ENCODE data around the gene TTC34. TPM values are rescaled to one million over a fixed set of nuclear protein-coding genes. Genes with fewer than 3 reads are reported as not detected.

The TTC34 gene
- polyA plus RNA-seq, 5 donors: 0.65 to 0.85 (median 0.71) TPM

DNA sequence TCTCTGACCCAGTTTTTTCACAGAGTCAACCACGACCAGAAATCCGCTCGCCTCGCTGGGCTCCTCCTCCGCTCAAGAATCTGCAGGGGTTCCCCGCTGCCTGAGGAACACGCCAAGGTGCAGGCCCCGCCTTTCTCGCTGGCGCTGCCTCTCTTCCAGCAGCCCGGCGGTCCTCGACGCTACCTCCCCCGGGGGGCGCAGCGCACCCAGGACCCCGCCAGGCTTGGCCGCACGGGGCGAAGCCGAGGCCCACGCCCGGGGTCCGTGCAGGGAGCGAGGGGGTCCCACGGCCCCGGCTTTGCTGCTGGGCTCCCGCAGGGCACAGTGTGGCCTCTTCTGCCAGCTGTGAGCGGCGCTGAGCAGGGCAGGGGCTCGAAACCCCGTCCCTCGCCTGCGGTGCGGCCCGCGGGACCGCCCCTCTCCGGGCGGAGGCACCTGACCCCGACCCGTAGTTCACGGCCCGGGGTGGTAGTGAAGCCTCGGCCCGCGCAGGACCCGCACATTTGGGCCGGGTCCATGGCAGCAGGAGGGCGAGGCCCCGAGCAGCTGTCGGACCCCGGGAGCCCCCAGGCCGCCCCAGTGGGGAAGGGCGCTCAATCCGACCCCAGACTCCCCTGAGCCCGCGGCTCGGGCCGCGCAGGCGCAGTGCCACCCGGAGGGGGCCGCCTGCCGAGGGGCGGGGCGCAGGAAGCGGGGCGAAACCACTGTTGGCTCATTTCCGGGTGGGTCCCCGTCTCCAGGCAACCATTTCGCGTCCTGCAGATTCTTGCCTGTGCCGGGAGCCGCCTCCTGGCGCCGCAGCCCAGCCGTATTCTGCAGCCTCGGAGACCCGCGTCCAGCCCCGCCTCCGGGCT lies 158.7 kb downstream of the TTC34 start:
- DNase-seq: peak; percentile 94

GRCh38 chr1:2642131-2642559 lies 159.3 kb downstream of the TTC34 start:
- DNase-seq: no peak

DNA sequence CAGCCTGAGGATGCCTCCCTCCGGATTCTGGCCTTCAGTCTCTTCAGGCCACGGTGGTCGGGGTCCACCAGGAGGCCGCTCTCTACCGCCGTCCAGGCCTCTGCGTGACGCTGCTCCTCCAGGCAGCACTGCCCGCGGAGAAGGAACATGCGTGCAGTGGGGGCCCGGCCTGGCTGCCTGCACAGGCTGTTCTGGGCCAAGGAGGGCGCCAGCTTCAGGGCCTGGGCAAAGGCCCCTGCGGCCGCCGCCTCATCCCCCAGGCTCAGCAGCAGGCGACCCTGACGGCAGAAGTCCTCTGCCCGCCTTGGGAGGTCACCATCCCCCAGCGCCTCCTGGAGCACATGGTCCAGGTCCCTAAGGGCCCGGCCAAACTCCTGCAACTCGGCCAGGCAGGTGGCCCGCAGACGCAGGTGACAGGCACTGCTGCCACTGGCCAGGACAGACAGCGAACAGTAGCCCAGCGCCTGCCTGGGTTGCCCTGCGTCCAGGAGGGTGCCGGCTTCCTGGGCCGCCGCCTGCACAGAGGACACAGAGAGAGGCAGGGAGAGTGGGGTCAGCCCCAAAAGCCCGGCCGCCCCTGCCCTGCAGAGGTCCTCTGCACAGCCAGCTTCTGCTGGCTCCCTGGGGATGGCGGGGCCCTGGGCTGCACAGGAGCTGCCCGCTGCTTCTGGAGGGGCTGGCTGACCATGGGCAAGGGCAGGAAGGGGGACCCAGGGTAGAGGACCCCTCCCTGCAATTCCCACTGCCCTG lies 159.9 kb downstream of the TTC34 start:
- DNase-seq: no peak

DNA sequence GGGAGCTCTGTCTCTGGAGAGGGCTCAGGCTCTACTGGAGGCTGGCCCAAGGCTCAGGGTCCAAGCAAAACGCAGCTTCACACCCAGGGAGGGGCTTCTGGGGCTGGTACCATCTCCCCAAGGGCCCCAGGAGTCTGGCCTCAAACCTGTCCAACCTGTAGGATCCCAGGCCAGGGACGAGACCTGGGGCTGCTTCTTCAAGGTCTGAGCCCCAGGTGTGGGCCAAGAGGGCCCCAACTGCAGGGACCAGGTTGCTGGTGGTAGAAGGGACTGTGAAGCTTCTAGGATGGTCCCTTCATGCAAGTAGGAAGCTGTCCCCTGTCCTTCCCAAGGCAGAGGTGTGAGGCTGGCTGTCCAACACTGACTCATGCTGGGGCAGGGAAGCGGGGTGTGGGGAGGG lies 160.9 kb downstream of the TTC34 start:
- DNase-seq: no peak

GRCh38 chr1:2639607-2640521 lies 161.6 kb downstream of the TTC34 start:
- no peak for DNase-seq

DNA sequence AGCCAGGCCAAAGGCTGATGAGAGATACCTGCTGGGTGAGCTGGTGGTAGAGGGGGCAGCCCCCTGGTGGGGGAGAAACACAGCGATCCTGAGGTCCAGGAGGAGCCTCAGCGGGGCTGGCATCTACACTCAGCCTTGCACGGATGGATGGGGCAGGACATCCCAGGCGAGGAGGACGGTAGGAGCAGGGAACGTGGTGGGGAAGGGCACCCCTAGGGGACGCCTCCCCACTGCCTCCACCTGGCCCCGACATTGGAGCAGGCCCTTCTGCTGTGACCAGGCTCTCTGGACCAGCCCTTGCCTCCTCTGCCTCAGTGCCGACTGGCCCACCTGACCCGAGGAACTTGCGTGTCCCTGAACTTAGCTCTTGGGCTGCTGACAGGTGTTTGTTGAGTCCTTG lies 162.3 kb downstream of the TTC34 start:
- DNase-seq: no peak

DNA sequence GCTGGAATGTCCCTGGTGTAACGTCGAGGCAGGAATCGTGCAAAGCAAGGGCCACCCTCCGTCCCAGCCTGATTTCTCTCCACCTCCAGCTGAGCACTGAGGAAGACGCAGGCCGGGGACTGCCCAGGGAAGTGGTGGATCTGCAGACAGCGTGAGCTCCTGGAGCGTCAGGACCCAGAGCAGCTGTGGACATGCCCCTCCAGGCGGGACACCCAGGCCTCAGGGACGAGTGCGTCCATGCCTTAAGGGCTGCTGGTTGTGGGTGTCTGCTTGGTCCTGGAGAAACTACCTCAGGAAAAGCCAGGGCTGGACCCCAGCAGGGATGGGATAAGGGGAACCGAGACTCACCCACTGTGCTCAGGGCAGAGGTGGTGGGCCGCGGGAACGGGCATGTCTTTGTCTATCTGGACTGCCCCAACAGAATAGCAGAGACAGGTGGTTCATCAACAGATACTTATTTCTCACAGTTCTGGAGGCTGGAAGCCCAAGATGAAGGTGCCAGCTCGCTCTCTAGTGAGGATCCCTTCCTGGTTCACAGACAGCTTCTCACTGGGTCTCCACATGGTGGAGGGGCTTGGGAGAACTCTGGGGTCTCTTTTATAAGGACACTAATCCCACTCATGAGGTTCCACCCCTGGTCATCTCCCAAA lies 162.9 kb downstream of the TTC34 start:
- no peak for DNase-seq

GRCh38 chr1:2637442-2638145 lies 163.9 kb downstream of the TTC34 start:
- DNase-seq: no peak

- no peak for DNase-seq
Measured at GRCh38 chr1:2636733-2637132, 164.8 kb downstream of the TTC34 start.

DNA sequence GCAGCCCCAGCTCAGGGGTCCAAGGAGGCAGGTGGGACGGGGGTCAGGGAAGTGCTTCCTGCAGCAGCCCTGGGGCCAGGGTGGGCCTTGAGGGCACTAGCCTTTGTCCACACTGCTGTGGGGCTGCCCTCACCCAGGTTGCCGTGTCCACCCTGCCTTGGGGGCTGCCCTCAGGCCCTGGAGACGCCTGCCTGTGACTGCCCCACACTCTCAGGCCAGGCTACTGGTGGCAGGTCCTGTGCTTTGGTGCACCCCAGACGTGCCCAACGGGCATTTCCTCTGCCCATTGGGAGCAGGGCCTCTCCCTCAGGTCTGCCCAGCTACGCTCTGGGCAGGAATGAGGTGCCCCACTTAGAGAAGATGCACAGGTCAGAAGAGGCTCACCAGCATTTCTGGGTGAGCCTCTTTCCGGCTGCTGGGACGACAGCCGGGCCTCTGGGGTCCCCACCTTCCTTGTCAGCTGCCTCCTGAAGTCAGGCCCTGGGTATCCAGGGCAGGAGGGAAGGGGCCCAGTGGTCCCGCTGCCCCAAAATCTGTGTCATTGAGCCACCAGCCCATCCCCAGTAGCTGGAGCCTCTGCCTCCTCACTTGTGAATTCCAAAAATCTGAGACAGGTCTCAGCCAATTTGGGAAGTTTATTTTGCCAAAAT lies 166.0 kb downstream of the TTC34 start:
- DNase-seq: no peak

- DNase-seq: no peak
Measured at GRCh38 chr1:2633936-2634491, 167.5 kb downstream of the TTC34 start.

GRCh38 chr1:2633366-2633935 lies 168.0 kb downstream of the TTC34 start:
- no peak for DNase-seq

DNA sequence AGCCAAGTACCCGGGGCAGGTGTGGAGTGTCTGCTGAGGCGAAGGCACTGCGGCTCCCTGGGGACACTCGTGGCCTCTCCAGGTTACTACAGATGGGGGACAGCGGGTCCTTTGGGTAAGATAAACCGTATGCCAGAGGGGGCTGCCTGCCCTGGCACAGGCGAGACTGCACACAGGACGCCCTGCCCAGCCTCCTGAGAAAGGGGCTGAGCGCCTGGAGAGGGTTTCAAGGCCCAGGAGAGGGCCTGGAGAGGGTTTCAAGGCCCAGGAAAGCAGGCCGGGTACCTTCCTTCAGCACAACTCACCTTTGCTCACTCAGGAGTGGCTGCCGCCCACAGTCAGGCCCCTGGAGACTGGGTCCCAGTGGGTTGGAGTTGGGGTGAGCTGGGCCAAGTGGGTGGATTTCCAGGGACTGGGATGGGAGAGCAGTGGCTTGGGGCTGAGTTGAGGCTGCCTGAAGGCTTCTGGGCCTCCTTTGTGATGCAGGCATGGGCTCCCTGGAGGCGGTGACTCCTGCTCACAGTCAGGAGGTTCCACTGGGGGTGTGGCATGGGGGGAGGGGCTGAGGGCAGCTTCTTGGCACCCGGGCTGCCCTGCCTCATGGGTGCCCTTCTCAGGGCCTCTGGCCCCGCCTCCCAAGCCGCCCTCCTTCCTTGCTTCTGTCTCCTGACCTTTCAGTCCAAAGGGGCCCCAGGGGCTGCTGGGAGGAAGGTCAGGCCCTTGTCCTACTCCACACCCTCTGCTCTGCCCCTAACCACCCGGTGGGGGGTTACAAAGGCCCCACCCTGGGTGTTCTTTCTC lies 168.7 kb downstream of the TTC34 start, which contains the start of gene MMEL1:
TSS of gene MMEL1 (minus strand) at position 456 of the 801 bp plus-strand sequence. CDS start 3,532 bp downstream, outside the sequence.
- DNase-seq: no peak

DNA sequence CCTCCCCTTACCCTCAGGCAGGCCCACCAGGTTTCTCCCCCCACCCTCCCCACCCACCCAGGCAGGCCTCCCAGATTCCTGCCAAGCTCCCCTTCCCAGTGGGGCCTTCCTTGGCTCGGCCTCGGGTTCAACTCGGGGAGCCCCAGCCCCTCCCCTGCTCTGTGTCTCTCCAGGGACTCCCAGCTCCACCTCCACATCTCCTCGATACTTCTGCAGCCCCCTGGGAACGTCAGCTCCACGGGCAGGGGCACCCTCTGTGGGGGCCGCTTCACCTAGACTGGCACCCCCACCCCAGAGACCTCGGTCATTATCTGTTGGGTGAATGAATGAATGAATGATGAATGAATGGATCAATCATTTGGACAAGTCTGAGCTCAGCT lies 169.5 kb downstream of the TTC34 start:
- no peak for DNase-seq

GRCh38 chr1:2631136-2632050 lies 170.1 kb downstream of the TTC34 start:
- DNase-seq: no peak

- no peak for DNase-seq
Measured at GRCh38 chr1:2630498-2631135, 170.9 kb downstream of the TTC34 start.
